Aorta (tissue), 5 donors: ENCODE data around the gene GATB. TPM values are rescaled to one million over a fixed set of nuclear protein-coding genes. Genes with fewer than 3 reads are reported as not detected.

Experiments used
- ATAC-seq: fragments of 200-7000 bp; cut with Tn5 transposase; one replicate; pipeline ENCODE4 v1.9.1; 2022; ENCODE audit warnings: moderate library complexity; ENCODE audit not compliant: low FRiP score
- DNase-seq, 2 donors: peaks; one replicate each; pipeline ENCODE4 v3.0.0-alpha.2; 2020
- H3K27ac ChIP-seq, 2 donors: one replicate each; pipeline ENCODE4 v1.5.1; 2013; ENCODE audit warnings: low read length in 2 of 2, mild to moderate bottlenecking in 2 of 2, moderate library complexity in 2 of 2, control low read depth in 1 of 2, inconsistent platforms in 1 of 2, low read depth in 1 of 2
- H3K27me3 ChIP-seq, 2 donors: one replicate each; pipeline ENCODE4 v1.6.1; 2013; ENCODE audit warnings: control low read depth in 1 of 2, low read length in 1 of 2, mild to moderate bottlenecking in 1 of 2, moderate library complexity in 1 of 2; ENCODE audit not compliant: insufficient read depth in 2 of 2, control insufficient read depth in 1 of 2
- H3K36me3 ChIP-seq, 2 donors: one replicate each; pipeline ENCODE4 v1.6.1; 2013; ENCODE audit warnings: control low read depth in 1 of 2, low read length in 1 of 2, mild to moderate bottlenecking in 1 of 2; ENCODE audit not compliant: insufficient read depth in 2 of 2, control insufficient read depth in 1 of 2
- H3K4me1 ChIP-seq, 2 donors: one replicate each; pipeline ENCODE4 v1.6.1; 2013; ENCODE audit warnings: low read length in 2 of 2, control low read depth in 1 of 2, mild to moderate bottlenecking in 1 of 2, moderate library complexity in 1 of 2; ENCODE audit not compliant: insufficient read depth in 2 of 2, control insufficient read depth in 1 of 2
- H3K4me3 ChIP-seq, 2 donors: one replicate each; pipeline ENCODE4 v1.5.1; 2013; ENCODE audit warnings: low read length in 2 of 2, control low read depth in 1 of 2, mild to moderate bottlenecking in 1 of 2
- H3K9me3 ChIP-seq: one replicate; pipeline ENCODE4 v1.6.1; 2013; ENCODE audit warnings: mild to moderate bottlenecking, low read length; ENCODE audit not compliant: control insufficient read depth
- WGBS, 2 donors: extraction: QIAGEN DNeasy Blood & Tissue Kit; methylation state at CpG; one replicate each; pipeline ENCODE4 v1.1.7; 2013; 5-methylcytosine and 5-hydroxymethylcytosine counted together
- intact Hi-C, 2 donors: fragments of 100-400 bp; cut with DNase I; formaldehyde crosslinking; loops; one replicate each; pipeline versions ENCODE4 v1.14.2 to v1.15.0; 2022
- polyA plus RNA-seq, 2 donors: library from polyadenylated mRNA; stranded (reverse); fragments of 200-250 nt; gene quantifications; one replicate each; pipeline ENCODE4 v1.2.3, GENCODE V29; 2013
- total RNA-seq, 2 donors: library from RNA; stranded (reverse); fragmentation: NEBNext Ultra II Directional; extraction: Animal tissue kit (Norgen Biotek cat#: 25700); gene quantifications; one replicate each; pipeline ENCODE4 v1.2.1, GENCODE V29; 2021
- donor health status: healthy with polysubstance abuse.
- donor health status: Bipolar disorder and iron deficiency.
- donor health status: DM: no; HTN: no; CAD: no.
- donor health status: DM: no; HTN: no; CAD: no.
- donor health status: DM: yes; HTN: yes; CAD: no.

Gene GATB
- total and polyA plus RNA-seq, 4 donors = 5.2 to 13.0 (median 8.2) TPM

DNA sequence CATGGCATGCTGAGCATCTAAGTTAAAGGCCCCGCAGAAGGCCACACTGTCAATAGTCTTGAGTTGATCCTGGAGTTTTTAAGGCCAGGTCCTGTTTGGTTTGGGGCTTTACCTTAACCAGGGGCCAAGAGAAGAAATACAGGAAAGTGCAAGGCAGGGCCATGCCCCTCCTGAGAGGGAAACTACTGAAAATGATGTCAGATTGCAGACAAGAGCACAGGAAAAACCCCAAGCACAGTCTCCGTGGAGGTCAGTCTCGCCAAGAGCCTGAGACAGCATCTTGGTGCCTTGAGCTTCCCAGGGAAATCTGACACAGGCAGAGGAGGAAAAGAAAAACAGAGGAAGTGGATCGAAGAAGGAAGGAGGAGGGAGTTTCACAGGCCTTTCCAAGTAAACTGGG, 32.2 kb upstream of the GATB start:
- Histone ChIP-seq H3K36me3 (no peaks in the 10 kb centered on the region), H3K27ac (no peak overlapping the region), H3K4me3 (no peak overlapping the region), H3K9me3 (no peaks in the 10 kb centered on the region), H3K27me3 (no peaks in the 10 kb centered on the region), H3K4me1 (peaks cover 0 to 1% of the 10 kb centered on the region in 2 donors)
- WGBS, 2 donors = 40 to 44% methylated on average over 4 of the region's 4 CpGs
- no peak for ATAC-seq
- intact Hi-C loops = no loop called here
- DNase-seq = no peak

DNA sequence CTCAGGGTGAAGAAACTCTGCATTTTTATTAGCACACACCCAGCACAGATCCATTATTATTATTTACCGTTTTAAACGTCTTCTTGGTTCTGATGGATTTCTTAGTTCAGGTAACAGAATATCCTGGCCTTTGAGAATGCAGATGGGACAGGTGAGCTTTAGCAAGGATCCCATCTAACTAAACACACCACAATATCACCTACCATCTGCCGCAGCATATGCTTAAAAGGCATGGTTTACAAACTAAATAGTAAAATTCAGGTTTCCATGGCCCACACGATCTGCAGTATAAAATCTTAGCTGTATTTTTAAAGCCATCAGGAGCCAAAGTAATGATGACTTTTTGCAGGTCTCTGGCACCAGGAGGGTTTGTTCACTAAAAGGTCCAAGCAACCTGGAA, 31.7 kb upstream of the GATB start:
- ATAC-seq = no peak
- WGBS, 2 donors = 84% methylated on average over 4 of the region's 4 CpGs
- Histone ChIP-seq H3K27me3 (no peaks in the 10 kb centered on the region), H3K36me3 (no peaks in the 10 kb centered on the region), H3K9me3 (no peaks in the 10 kb centered on the region), H3K4me3 (no peak overlapping the region), H3K4me1 (no peaks in the 10 kb centered on the region), H3K27ac (no peak overlapping the region)
- DNase-seq = no peak
- intact Hi-C loops = no loop called here

- Histone ChIP-seq H3K4me3 (no peak overlapping the region), H3K36me3 (no peaks in the 10 kb centered on the region), H3K4me1 (no peaks in the 10 kb centered on the region), H3K9me3 (no peaks in the 10 kb centered on the region), H3K27ac (no peak overlapping the region), H3K27me3 (peaks cover 0 to 2% of the 10 kb centered on the region in 2 donors)
- ATAC-seq (no peak), DNase-seq (no peak)
- intact Hi-C loops = no loop called here
Measured at GRCh38 chr4:151788021-151788420, 27.2 kb upstream of the GATB start.

DNA sequence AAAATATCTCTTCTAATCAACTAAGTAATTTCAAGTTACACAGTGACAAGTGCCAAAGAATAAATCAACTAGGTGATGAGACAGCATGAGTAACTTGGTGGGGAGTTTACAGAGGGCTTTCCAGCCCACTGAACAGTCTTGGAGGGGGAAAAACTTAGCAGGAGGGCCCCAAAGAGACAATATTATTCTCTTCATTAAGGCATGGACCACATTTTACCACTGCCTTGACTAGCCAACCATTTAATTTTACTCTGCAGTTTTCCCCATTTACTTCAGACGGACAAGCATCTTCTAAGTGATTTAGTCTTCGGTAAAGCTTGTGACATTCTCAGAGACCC, 25.3 kb upstream of the GATB start:
- DNase-seq = no peak
- no peaks in the 10 kb centered on the region for H3K9me3 ChIP-seq
- no peak for ATAC-seq
- no peak overlapping the region for H3K27ac ChIP-seq
- no peaks in the 10 kb centered on the region for H3K36me3 ChIP-seq
- H3K4me1 ChIP-seq = no peaks in the 10 kb centered on the region
- intact Hi-C loops = no loop called here
- no peak overlapping the region for H3K4me3 ChIP-seq
- peaks cover 0 to 2% of the 10 kb centered on the region in 2 donors for H3K27me3 ChIP-seq
- 86 to 91% methylated on average over 2 of the region's 2 CpGs for WGBS, 2 donors

DNA sequence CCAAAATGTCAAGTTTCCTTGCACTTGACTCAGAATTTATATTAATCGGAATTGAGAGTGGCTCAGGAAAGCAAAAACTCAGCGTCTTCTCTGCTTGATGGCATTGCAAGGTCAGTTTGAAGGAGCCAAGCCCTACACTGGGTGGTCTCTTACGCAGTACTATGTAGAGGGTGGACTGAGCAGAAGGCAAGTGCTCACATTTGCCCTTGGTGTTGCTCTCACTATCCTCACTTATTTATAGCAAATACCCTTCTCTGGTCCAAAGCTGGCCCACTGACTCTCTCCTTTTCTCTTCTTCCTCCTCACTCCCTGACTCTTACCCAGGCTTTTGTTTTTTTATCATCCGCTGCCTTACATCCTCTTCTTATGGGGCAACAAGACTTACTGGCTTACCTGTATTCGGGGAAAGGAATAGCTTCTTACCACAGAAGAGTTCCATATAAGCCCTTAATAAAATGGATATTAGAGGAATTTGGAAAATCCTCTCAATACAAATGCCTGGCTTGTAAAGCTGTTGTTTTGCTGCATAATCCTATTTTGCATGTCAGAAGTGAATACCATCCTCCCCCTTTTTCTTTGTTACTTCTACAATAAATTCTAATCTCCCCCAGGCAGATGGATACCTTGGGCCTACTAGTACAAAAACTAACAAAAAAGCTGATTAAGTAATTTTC, 24.8 kb upstream of the GATB start:
- ATAC-seq (no peak), DNase-seq (no peak)
- Histone ChIP-seq H3K36me3 (no peaks in the 10 kb centered on the region), H3K4me3 (no peak overlapping the region), H3K4me1 (no peaks in the 10 kb centered on the region), H3K9me3 (no peaks in the 10 kb centered on the region), H3K27me3 (peaks cover 0 to 2% of the 10 kb centered on the region in 2 donors), H3K27ac (no peak overlapping the region)
- intact Hi-C loops = no loop called here
- 69 to 71% methylated on average over 5 of the region's 5 CpGs for WGBS, 2 donors

DNA sequence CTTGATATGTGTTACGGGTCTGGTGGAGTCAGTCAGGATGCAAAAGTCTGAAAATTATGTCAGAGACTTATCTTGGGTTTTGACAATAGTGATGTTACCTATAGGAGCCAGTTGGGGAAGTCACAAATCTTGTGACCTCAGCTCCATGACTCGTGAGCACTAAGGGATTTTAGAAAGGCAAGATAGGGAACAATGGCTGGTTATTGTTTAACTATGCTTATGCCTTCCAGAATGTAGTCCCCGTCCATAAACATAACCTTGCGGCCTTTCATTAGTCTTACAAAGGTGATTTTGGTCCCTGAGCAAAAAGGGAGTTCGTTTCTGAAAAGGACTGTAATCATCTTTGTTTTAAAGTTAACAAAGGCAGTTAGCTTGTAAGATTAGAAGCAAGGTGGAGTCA, 23.9 kb upstream of the GATB start:
- 60 to 66% methylated on average over 5 of the region's 5 CpGs for WGBS, 2 donors
- H3K4me1 ChIP-seq = no peaks in the 10 kb centered on the region
- no peak for ATAC-seq
- DNase-seq = no peak
- intact Hi-C loops = no loop called here
- peaks cover 0 to 2% of the 10 kb centered on the region in 2 donors for H3K27me3 ChIP-seq
- no peak overlapping the region for H3K27ac ChIP-seq
- no peaks in the 10 kb centered on the region for H3K9me3 ChIP-seq
- no peaks in the 10 kb centered on the region for H3K36me3 ChIP-seq
- no peak overlapping the region for H3K4me3 ChIP-seq

DNA sequence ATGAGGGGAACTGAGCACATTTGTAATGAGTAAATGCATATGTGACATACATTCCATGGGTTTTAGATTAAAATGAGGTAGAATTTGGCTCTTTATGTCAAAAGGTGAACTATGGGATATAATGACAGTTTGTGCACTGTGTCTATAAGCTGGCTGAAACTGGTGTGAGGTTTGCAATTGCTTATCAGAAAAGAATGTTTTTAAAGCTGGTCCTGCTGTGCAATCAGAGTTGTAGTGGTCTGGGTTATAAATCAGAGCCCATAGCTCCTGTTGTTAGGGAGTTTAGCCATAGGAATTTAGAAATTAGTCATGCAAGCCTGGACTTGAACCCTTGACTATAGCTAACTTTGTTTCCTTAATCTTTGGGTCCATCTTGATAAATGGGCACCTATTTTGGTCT, 23.1 kb upstream of the GATB start:
- no peaks in the 10 kb centered on the region for H3K36me3 ChIP-seq

GRCh38 chr4:151782296-151782695, 21.5 kb upstream of the GATB start:
- Histone ChIP-seq H3K4me1 (no peaks in the 10 kb centered on the region), H3K36me3 (no peaks in the 10 kb centered on the region), H3K27me3 (peaks cover 0 to 2% of the 10 kb centered on the region in 2 donors), H3K27ac (no peak overlapping the region), H3K4me3 (no peak overlapping the region), H3K9me3 (no peaks in the 10 kb centered on the region)
- no peak for DNase-seq
- intact Hi-C loops = no loop called here
- no peak for ATAC-seq
- 19 to 33% methylated on average over 1 of the region's 1 CpG for WGBS, 2 donors

More for the DNA sequence above, 23.1 kb upstream of the GATB start:
- H3K27me3 ChIP-seq = peaks cover 0 to 2% of the 10 kb centered on the region in 2 donors
- ATAC-seq (no peak), DNase-seq (no peak)
- intact Hi-C loops = no loop called here
- no peak overlapping the region for H3K27ac ChIP-seq
- no peaks in the 10 kb centered on the region for H3K4me1 ChIP-seq
- no peaks in the 10 kb centered on the region for H3K9me3 ChIP-seq
- no peak overlapping the region for H3K4me3 ChIP-seq

DNA sequence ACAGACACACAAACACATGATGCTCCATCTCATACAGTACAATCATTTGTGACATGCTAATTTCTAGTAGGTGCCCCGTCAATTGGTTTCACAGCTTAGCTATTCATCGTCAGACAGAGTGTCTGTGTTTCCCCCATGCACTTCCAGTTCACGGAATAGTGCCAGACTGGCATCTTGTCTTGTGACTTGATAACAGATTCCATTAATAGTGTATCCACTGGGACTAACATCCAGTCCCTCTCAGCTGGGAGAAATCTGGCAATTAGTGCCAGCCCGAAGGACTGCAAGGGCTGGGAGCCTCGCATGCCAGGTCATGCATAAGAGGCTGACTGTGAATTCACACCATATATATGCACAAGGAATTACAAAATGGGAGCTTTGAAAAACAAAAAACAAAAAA, 20.2 kb upstream of the GATB start:
- H3K4me1 ChIP-seq = no peaks in the 10 kb centered on the region
- H3K36me3 ChIP-seq = no peaks in the 10 kb centered on the region
- no peak overlapping the region for H3K27ac ChIP-seq
- intact Hi-C loops = no loop called here
- peaks cover 0 to 2% of the 10 kb centered on the region in 2 donors for H3K27me3 ChIP-seq
- ATAC-seq (no peak), DNase-seq (no peak)
- H3K9me3 ChIP-seq = no peaks in the 10 kb centered on the region
- no peak overlapping the region for H3K4me3 ChIP-seq
- 66 to 73% methylated on average over 5 of the region's 5 CpGs for WGBS, 2 donors
